ENCODE data around the gene ARRB2. TPM values are rescaled to one million over a fixed set of nuclear protein-coding genes. Genes with fewer than 3 reads are reported as not detected.
A peak's percentile ranks its signal among the peaks of the same experiment; 100 is the strongest.
"Not testable (repeated sequence)": the region's sequence is repeated elsewhere in the genome, so short reads cannot be mapped to it uniquely, and the experiment has no call there.

ARRB2 gene
- total RNA-seq, 3 donors from 2014 or later: 25.2 to 67.4 (median 42.3) TPM

GRCh38 chr17:4690745-4691144 lies 19.7 kb upstream of the ARRB2 start:
- H3K4me3 ChIP-seq: no peak overlapping the region
- no peaks in the 10 kb centered on the region for H3K9me3 ChIP-seq
- intact Hi-C loops (cut with DNase I; ENCODE audit: low total_unique reads): no loop called here
- H3K27ac ChIP-seq: peak overlapping the region in 1 of 2 donors; percentile 7
- H3K27me3 ChIP-seq: no peaks in the 10 kb centered on the region
- H3K4me1 ChIP-seq: no peaks in the 10 kb centered on the region
- no peak for DNase-seq (ENCODE audit: low spot score in 2 of 2)
- no peaks in the 10 kb centered on the region for H3K36me3 ChIP-seq
- TF ChIP-seq POLR2AphosphoS5 (IDR thresholded peaks at IDR 0.05) (no peak), CTCF (IDR thresholded peaks at IDR 0.05) (no peak), POLR2A (IDR thresholded peaks at IDR 0.05) (no peak)

- DNase-seq (ENCODE audit: low spot score in 2 of 2): no peak
- H3K27ac ChIP-seq: peak overlapping the region in 1 of 2 donors; percentile 7
- no peaks in the 10 kb centered on the region for H3K27me3 ChIP-seq
- no peak overlapping the region for H3K4me3 ChIP-seq
- H3K9me3 ChIP-seq: no peaks in the 10 kb centered on the region
- H3K4me1 ChIP-seq: no peaks in the 10 kb centered on the region
- intact Hi-C loops (cut with DNase I; ENCODE audit: low total_unique reads): no loop called here
- no peaks in the 10 kb centered on the region for H3K36me3 ChIP-seq
- TF ChIP-seq CTCF (IDR thresholded peaks at IDR 0.05): no peak
- TF ChIP-seq POLR2AphosphoS5 (IDR thresholded peaks at IDR 0.05): no peak
- TF ChIP-seq POLR2A (IDR thresholded peaks at IDR 0.05): no peak
These were observed 18.7 kb upstream of the ARRB2 start for GRCh38 chr17:4691686-4692085.

- Histone ChIP-seq H3K4me1 (no peaks in the 10 kb centered on the region), H3K27ac (no peak overlapping the region), H3K27me3 (no peaks in the 10 kb centered on the region), H3K4me3 (no peak overlapping the region), H3K36me3 (no peaks in the 10 kb centered on the region), H3K9me3 (no peaks in the 10 kb centered on the region)
- intact Hi-C loops (cut with DNase I; ENCODE audit: low total_unique reads): no loop called here
- no peak for TF ChIP-seq POLR2A (IDR thresholded peaks at IDR 0.05)
- TF ChIP-seq CTCF (IDR thresholded peaks at IDR 0.05): no peak
- no peak for TF ChIP-seq POLR2AphosphoS5 (IDR thresholded peaks at IDR 0.05)
- DNase-seq (ENCODE audit: low spot score in 2 of 2): no peak
These were observed 17.0 kb upstream of the ARRB2 start for GRCh38 chr17:4693416-4693815.

- intact Hi-C loops (cut with DNase I; ENCODE audit: low total_unique reads): no loop called here
- no peaks in the 10 kb centered on the region for H3K27me3 ChIP-seq
- no peaks in the 10 kb centered on the region for H3K4me1 ChIP-seq
- H3K9me3 ChIP-seq: no peaks in the 10 kb centered on the region
- TF ChIP-seq CTCF (IDR thresholded peaks at IDR 0.05): no peak
- no peak for TF ChIP-seq POLR2AphosphoS5 (IDR thresholded peaks at IDR 0.05)
- TF ChIP-seq POLR2A (IDR thresholded peaks at IDR 0.05): no peak
- no peak for DNase-seq (ENCODE audit: low spot score in 2 of 2)
- no peak overlapping the region for H3K4me3 ChIP-seq
- no peak overlapping the region for H3K27ac ChIP-seq
- H3K36me3 ChIP-seq: no peaks in the 10 kb centered on the region
These were observed 14.0 kb upstream of the ARRB2 start for GRCh38 chr17:4696437-4696805.

GRCh38 chr17:4699401-4700056 lies 10.9 kb upstream of the ARRB2 start:
- H3K4me1 ChIP-seq; H3K27me3 ChIP-seq; H3K4me3 ChIP-seq; DNase-seq (ENCODE audit: low spot score in 2 of 2); H3K27ac ChIP-seq; intact Hi-C loops (cut with DNase I; ENCODE audit: low total_unique reads); H3K36me3 ChIP-seq; H3K9me3 ChIP-seq: not testable (repeated sequence)

- intact Hi-C loops (cut with DNase I; ENCODE audit: low total_unique reads): no loop called here
- H3K4me1 ChIP-seq: peaks cover 0 to 7% of the 10 kb centered on the region in 2 donors
These were observed 9.3 kb upstream of the ARRB2 start for GRCh38 chr17:4701116-4701515.

More at GRCh38 chr17:4701116-4701515, 9.3 kb upstream of the ARRB2 start:
- H3K27ac ChIP-seq: no peak overlapping the region
- no peak for TF ChIP-seq POLR2AphosphoS5 (IDR thresholded peaks at IDR 0.05)
- DNase-seq (ENCODE audit: low spot score in 2 of 2): no peak
- no peaks in the 10 kb centered on the region for H3K36me3 ChIP-seq
- no peaks in the 10 kb centered on the region for H3K9me3 ChIP-seq
- H3K27me3 ChIP-seq: no peaks in the 10 kb centered on the region
- no peak overlapping the region for H3K4me3 ChIP-seq
